Astrocyte (in vitro differentiated cells and primary cell): Measurements from ENCODE around the gene GCM1. TPM values are rescaled to one million over a fixed set of nuclear protein-coding genes. Genes with fewer than 3 reads are reported as not detected.
"Not testable (repeated sequence)": the region's sequence is repeated elsewhere in the genome, so short reads cannot be mapped to it uniquely, and the experiment has no call there.

Experiments
- DNase-seq: peaks from one replicate; pipeline ENCODE4 v3.0.0-alpha.2; 2010; ENCODE audit warnings: low read depth
- FAIRE-seq: peaks from 2 replicates; lab custom pipeline; 2011; peaks lifted over from hg19 to GRCh38; lab: Jason Lieb, UNC
- H2AFZ ChIP-seq: 2 replicates; pipeline ENCODE4 v1.6.0; 2012; ENCODE audit warnings: low read depth, low read length, inconsistent platforms
- H3K27ac ChIP-seq: 2 replicates; pipeline ENCODE4 v1.5.1; 2011; ENCODE audit warnings: low read depth, low read length, inconsistent platforms
- H3K27me3 ChIP-seq: 2 replicates; pipeline ENCODE4 v1.6.0; 2011; ENCODE audit warnings: low read length, inconsistent platforms; ENCODE audit not compliant: insufficient read depth
- H3K36me3 ChIP-seq: 2 replicates; pipeline ENCODE4 v1.5.1; 2011; ENCODE audit warnings: low read length, inconsistent platforms; ENCODE audit not compliant: insufficient read depth
- H3K4me1 ChIP-seq: 2 replicates; pipeline ENCODE4 v1.5.1; 2011; ENCODE audit warnings: low read length, inconsistent platforms; ENCODE audit not compliant: insufficient read depth
- H3K4me2 ChIP-seq: 2 replicates; pipeline ENCODE4 v1.6.0; 2012; ENCODE audit warnings: low read length, inconsistent platforms
- H3K4me3 ChIP-seq: 2 replicates; pipeline ENCODE4 v1.5.1; 2011; ENCODE audit warnings: low read depth, mild to moderate bottlenecking, low read length, inconsistent platforms; ENCODE audit not compliant: insufficient read depth
- H3K79me2 ChIP-seq: 2 replicates; pipeline ENCODE4 v1.6.0; 2012; ENCODE audit warnings: mild to moderate bottlenecking, low read length, inconsistent platforms; ENCODE audit not compliant: insufficient read depth
- H3K9ac ChIP-seq: 2 replicates; pipeline ENCODE4 v1.6.0; 2012; ENCODE audit warnings: mild to moderate bottlenecking, low read length, inconsistent platforms
- H3K9me3 ChIP-seq: 2 replicates; pipeline ENCODE4 v1.5.1; 2012; ENCODE audit warnings: low read depth, mild to moderate bottlenecking, low read length, inconsistent platforms; ENCODE audit not compliant: insufficient read depth
- H4K20me1 ChIP-seq: 2 replicates; pipeline ENCODE4 v1.6.0; 2012; ENCODE audit warnings: low read length, inconsistent platforms; ENCODE audit not compliant: insufficient read depth
- H3K27ac Mint-ChIP-seq: one replicate; pipeline ENCODE4 v1.8.0; 2021; ENCODE audit warnings: mild to moderate bottlenecking, mixed read lengths; ENCODE audit not compliant: unreplicated experiment
- H3K27me3 Mint-ChIP-seq: one replicate; pipeline ENCODE4 v1.8.0; 2021; ENCODE audit warnings: low read depth, mixed read lengths; ENCODE audit not compliant: unreplicated experiment
- H3K36me3 Mint-ChIP-seq: one replicate; pipeline ENCODE4 v1.8.0; 2021; ENCODE audit warnings: low read depth, mixed read lengths; ENCODE audit not compliant: unreplicated experiment
- H3K4me1 Mint-ChIP-seq: one replicate; pipeline ENCODE4 v1.8.0; 2021; ENCODE audit warnings: low read depth, mixed read lengths; ENCODE audit not compliant: unreplicated experiment
- H3K4me3 Mint-ChIP-seq: one replicate; pipeline ENCODE4 v1.8.0; 2021; ENCODE audit warnings: mild to moderate bottlenecking, moderate library complexity, mixed read lengths; ENCODE audit not compliant: unreplicated experiment
- H3K9me3 Mint-ChIP-seq: one replicate; pipeline ENCODE4 v1.8.0; 2021; ENCODE audit warnings: mild to moderate bottlenecking, mixed read lengths; ENCODE audit not compliant: unreplicated experiment
- EZH2 ChIP-seq: IDR thresholded peaks from 2 replicates; pipeline ENCODE4 v1.6.1; 2012; ENCODE audit warnings: mild to moderate bottlenecking, low read length, inconsistent platforms; ENCODE audit not compliant: insufficient read depth
- total RNA-seq: library from RNA; stranded (reverse); gene quantifications from 2 replicates; pipeline ENCODE4 v1.2.1, GENCODE V29; 2021
- TF ChIP-seq, protein P1 (sequence below): IDR thresholded peaks from 2 replicates; pipeline ENCODE4 v1.5.1; 2011; ENCODE audit warnings: low read depth, mild to moderate bottlenecking, inconsistent platforms, low read length, moderate library complexity; ENCODE audit not compliant: insufficient read depth

GCM1 gene
- total RNA-seq, 1 donor from 2014 or later: not detected

DNA sequence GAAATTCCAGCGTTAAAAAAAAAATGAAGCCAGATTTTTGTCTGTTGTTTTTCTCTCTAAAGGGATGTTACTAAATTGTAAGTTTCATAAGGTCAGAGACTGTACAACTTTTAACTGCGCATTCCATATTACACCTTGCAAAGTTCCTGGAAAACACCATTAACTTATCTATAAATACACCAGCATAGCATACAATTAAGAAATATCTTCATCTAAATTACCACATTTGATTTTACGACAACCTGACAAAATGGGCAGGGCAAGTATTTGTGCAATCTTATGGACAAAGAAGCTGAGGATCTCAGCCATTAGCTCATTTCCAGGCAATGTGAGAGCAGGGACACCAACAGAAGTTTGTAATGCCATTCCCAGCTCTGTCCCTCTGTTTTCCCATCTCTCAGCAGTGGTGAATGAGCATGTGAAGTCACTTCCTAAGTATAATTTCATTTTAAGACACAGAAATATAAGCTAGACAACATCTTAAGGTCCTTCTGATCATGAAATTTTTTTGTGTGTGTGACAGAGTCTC lies 12.9 kb upstream of the GCM1 start:
- FAIRE-seq (no peak), DNase-seq (peak; percentile 32)
- Histone ChIP-seq H3K36me3 (no peaks in the 10 kb centered on the region), H3K4me2 (peak overlapping the region; percentile 25), H2AFZ (no peak overlapping the region), H3K9me3 (no peaks in the 10 kb centered on the region), H3K27me3 (no peaks in the 10 kb centered on the region), H3K27ac (peak overlapping the region; percentile 8), H3K4me3 (no peak overlapping the region), H3K4me1 (no peaks in the 10 kb centered on the region), H4K20me1 (no peaks in the 10 kb centered on the region), H3K79me2 (no peaks in the 10 kb centered on the region), H3K9ac (no peak overlapping the region)
- Mint-ChIP-seq H3K27ac (peak overlapping the region; percentile 6), H3K4me3 (no peak overlapping the region), H3K27me3 (no peaks in the 10 kb centered on the region), H3K9me3 (peaks cover 3% of the 10 kb centered on the region), H3K36me3 (no peaks in the 10 kb centered on the region), H3K4me1 (peaks cover 7% of the 10 kb centered on the region)
- TF ChIP-seq, protein P1, sequence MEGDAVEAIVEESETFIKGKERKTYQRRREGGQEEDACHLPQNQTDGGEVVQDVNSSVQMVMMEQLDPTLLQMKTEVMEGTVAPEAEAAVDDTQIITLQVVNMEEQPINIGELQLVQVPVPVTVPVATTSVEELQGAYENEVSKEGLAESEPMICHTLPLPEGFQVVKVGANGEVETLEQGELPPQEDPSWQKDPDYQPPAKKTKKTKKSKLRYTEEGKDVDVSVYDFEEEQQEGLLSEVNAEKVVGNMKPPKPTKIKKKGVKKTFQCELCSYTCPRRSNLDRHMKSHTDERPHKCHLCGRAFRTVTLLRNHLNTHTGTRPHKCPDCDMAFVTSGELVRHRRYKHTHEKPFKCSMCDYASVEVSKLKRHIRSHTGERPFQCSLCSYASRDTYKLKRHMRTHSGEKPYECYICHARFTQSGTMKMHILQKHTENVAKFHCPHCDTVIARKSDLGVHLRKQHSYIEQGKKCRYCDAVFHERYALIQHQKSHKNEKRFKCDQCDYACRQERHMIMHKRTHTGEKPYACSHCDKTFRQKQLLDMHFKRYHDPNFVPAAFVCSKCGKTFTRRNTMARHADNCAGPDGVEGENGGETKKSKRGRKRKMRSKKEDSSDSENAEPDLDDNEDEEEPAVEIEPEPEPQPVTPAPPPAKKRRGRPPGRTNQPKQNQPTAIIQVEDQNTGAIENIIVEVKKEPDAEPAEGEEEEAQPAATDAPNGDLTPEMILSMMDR: no peak
- TF ChIP-seq EZH2: no peak

DNA sequence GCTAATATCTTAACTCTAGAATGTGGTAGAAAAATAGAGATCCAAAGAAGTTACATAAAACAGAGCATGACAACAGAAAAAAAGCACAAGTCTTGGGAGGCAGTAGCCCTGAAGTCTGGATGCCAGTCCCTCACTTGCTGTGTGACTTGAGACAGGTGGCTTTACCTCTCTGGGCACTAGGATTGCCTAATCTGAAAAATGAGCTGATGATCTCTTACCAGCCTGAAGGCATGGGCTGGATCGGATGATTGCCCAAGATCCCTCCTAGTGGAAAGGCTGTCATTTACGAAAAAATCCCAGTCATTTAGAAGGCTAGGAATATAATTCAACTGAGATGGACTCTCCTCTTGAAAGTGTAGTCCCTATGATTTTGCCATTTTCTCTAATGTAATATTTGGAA lies 10.9 kb upstream of the GCM1 start:
- no peak for FAIRE-seq
- TF ChIP-seq, protein P1: no peak
- no peak for TF ChIP-seq EZH2
- H3K9me3 ChIP-seq: no peaks in the 10 kb centered on the region

DNA sequence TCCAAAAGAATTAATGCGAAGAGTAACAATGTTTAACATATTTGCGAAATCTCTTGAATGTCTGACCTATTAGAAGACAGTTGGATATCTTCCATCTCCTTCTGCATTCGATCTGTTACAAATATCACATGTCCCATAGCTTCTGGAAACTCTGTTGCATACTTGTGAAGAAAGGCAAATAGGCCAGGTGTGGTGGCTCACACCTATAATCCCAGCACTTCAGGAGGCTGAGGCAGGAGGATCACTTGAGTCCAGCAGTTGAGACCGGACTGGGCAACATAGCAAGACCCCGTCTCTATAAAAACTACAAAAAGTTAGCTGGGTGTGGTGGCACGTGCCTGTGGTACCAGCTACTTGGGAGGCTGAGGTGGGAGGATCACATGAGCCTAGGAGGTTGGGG lies 9.4 kb upstream of the GCM1 start:
- not testable (repeated sequence) for H3K27me3 ChIP-seq, H3K9me3 ChIP-seq, H3K9me3 Mint-ChIP-seq, H3K4me1 ChIP-seq, FAIRE-seq, H3K27ac Mint-ChIP-seq, H3K79me2 ChIP-seq, H3K4me2 ChIP-seq, DNase-seq, H3K4me3 Mint-ChIP-seq, H3K4me1 Mint-ChIP-seq, H3K27ac ChIP-seq, H3K27me3 Mint-ChIP-seq, H3K36me3 ChIP-seq, H3K4me3 ChIP-seq, H2AFZ ChIP-seq, H3K36me3 Mint-ChIP-seq, H4K20me1 ChIP-seq, H3K9ac ChIP-seq

More for the DNA sequence above, 10.9 kb upstream of the GCM1 start:
- H3K36me3 ChIP-seq: no peaks in the 10 kb centered on the region
- Mint-ChIP-seq H3K27ac (no peak overlapping the region), H3K9me3 (peaks cover 3% of the 10 kb centered on the region), H3K36me3 (no peaks in the 10 kb centered on the region), H3K27me3 (no peaks in the 10 kb centered on the region), H3K4me1 (peaks cover 7% of the 10 kb centered on the region), H3K4me3 (no peak overlapping the region)
- no peaks in the 10 kb centered on the region for H3K4me1 ChIP-seq
- no peak for DNase-seq
- no peaks in the 10 kb centered on the region for H4K20me1 ChIP-seq
- no peak overlapping the region for H3K27ac ChIP-seq
- H3K9ac ChIP-seq: no peak overlapping the region
- no peaks in the 10 kb centered on the region for H3K27me3 ChIP-seq
- no peak overlapping the region for H2AFZ ChIP-seq
- no peak overlapping the region for H3K4me2 ChIP-seq
- H3K79me2 ChIP-seq: no peaks in the 10 kb centered on the region
- no peak overlapping the region for H3K4me3 ChIP-seq

DNA sequence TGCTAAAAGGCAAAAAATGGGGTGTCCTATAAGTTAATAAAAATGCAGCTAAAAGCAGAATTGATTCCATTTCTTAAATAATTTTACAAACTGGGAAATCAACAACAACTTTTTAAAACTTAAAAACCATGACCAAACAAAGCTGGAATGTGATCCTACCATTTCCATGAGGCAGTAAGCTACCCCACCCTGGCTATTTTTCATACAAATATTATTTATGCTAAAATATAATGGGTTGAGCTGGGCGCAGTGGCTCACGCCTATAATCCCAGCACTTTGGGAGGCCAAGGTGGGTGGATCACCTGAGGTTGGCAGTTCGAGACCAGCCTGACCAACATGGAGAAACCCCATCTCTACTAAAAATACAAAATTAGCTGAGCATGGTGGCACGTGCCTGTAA lies 6.6 kb upstream of the GCM1 start:
- not testable (repeated sequence) for H3K27me3 ChIP-seq, H3K4me1 Mint-ChIP-seq, H3K4me2 ChIP-seq, H3K27ac Mint-ChIP-seq, H3K79me2 ChIP-seq, H3K27me3 Mint-ChIP-seq, H3K36me3 ChIP-seq, FAIRE-seq, H4K20me1 ChIP-seq, H3K9me3 ChIP-seq, H2AFZ ChIP-seq, DNase-seq, H3K9me3 Mint-ChIP-seq, H3K4me1 ChIP-seq, H3K36me3 Mint-ChIP-seq, H3K9ac ChIP-seq, H3K4me3 Mint-ChIP-seq, H3K27ac ChIP-seq, H3K4me3 ChIP-seq
